Neuronal stem cell (in vitro differentiated cells): ENCODE results near the gene PKNOX2.
A peak's percentile ranks its signal among the peaks of the same experiment; 100 is the strongest.

Source experiments
- DNase-seq: peaks from one replicate; pipeline ENCODE4 v3.0.0-alpha.2; 2013; ENCODE audit warnings: low spot score
- H2AFZ ChIP-seq: one replicate; pipeline ENCODE4 v1.6.1; 2013; ENCODE audit warnings: mild to moderate bottlenecking, low read length, inconsistent platforms
- H2AK5ac ChIP-seq: 2 replicates; pipeline ENCODE4 v1.6.1; 2013; ENCODE audit warnings: low read depth, mild to moderate bottlenecking, inconsistent platforms, low read length, moderate library complexity, mixed read lengths
- H2BK120ac ChIP-seq: 2 replicates; pipeline ENCODE4 v1.6.1; 2013; ENCODE audit warnings: low read depth, mild to moderate bottlenecking, inconsistent platforms, low read length, moderate library complexity, mixed read lengths
- H2BK12ac ChIP-seq: one replicate; pipeline ENCODE4 v1.6.1; 2013; ENCODE audit warnings: low read length, inconsistent platforms
- H2BK15ac ChIP-seq: 2 replicates; pipeline ENCODE4 v1.6.1; 2013; ENCODE audit warnings: mild to moderate bottlenecking, low read length, inconsistent platforms, mixed read lengths
- H2BK5ac ChIP-seq: one replicate; pipeline ENCODE4 v1.6.1; 2013; ENCODE audit warnings: inconsistent platforms, mild to moderate bottlenecking, low read length, moderate library complexity
- H3K14ac ChIP-seq: one replicate; pipeline ENCODE4 v1.6.1; 2013; ENCODE audit warnings: low read length, inconsistent platforms
- H3K18ac ChIP-seq: 2 replicates; pipeline ENCODE4 v1.6.1; 2013; ENCODE audit warnings: low read length, inconsistent platforms
- H3K23ac ChIP-seq: 2 replicates; pipeline ENCODE4 v1.6.1; 2013; ENCODE audit warnings: low read depth, mild to moderate bottlenecking, mixed read lengths, low read length, inconsistent platforms; ENCODE audit not compliant: poor library complexity
- H3K27ac ChIP-seq: replicated peaks from 3 replicates; pipeline ENCODE4 v1.5.1; 2013; ENCODE audit warnings: low read length, inconsistent platforms
- H3K27me3 ChIP-seq, 3 experiments: 2 replicates each; pipeline ENCODE4 v1.6.1; 2013; ENCODE audit warnings: low read length in 3 of 3, mild to moderate bottlenecking in 2 of 3, inconsistent platforms in 1 of 3, low read depth in 1 of 3, mixed read lengths in 1 of 3, moderate library complexity in 1 of 3; ENCODE audit not compliant: control insufficient read depth in 3 of 3, insufficient read depth in 3 of 3
- H3K36me3 ChIP-seq, 2 donors: replicated peaks in 1 of 2; 2 replicates each; pipeline ENCODE4 v1.6.1; 2013; ENCODE audit warnings: low read length in 2 of 2; ENCODE audit not compliant: control insufficient read depth in 2 of 2, insufficient read depth in 2 of 2
- H3K4ac ChIP-seq: 2 replicates; pipeline ENCODE4 v1.6.1; 2013; ENCODE audit warnings: inconsistent platforms, mild to moderate bottlenecking, low read length, moderate library complexity
- H3K4me1 ChIP-seq, 2 donors: 1 replicate in 1 of 2; 2 replicates in 1 of 2; pipeline ENCODE4 v1.6.1; 2013; ENCODE audit warnings: low read length in 2 of 2, low read depth in 1 of 2; ENCODE audit not compliant: control insufficient read depth in 2 of 2, insufficient read depth in 1 of 2
- H3K4me2 ChIP-seq: one replicate; pipeline ENCODE4 v1.6.1; 2013; ENCODE audit warnings: mild to moderate bottlenecking, low read length, inconsistent platforms; ENCODE audit not compliant: insufficient read depth, poor library complexity, severe bottlenecking
- H3K4me3 ChIP-seq, 2 donors: 2 replicates each; pipeline ENCODE4 v1.5.1; 2013; ENCODE audit warnings: low read length in 2 of 2, mild to moderate bottlenecking in 2 of 2, inconsistent platforms in 1 of 2, moderate library complexity in 1 of 2
- H3K79me1 ChIP-seq: one replicate; pipeline ENCODE4 v1.6.1; 2013; ENCODE audit warnings: low read depth, mild to moderate bottlenecking, inconsistent platforms, low read length, moderate library complexity
- H3K9ac ChIP-seq: one replicate; pipeline ENCODE4 v1.6.1; 2013; ENCODE audit warnings: mild to moderate bottlenecking, low read depth, low read length, inconsistent platforms; ENCODE audit not compliant: poor library complexity
- H3K9me3 ChIP-seq, 2 donors: replicated peaks in 1 of 2; 2 replicates each; pipeline versions ENCODE3 to v1.6.1; 2013; ENCODE audit warnings: low read length in 2 of 2, mild to moderate bottlenecking in 2 of 2, inconsistent platforms in 1 of 2, low read depth in 1 of 2, mixed read lengths in 1 of 2, moderate library complexity in 1 of 2; ENCODE audit not compliant: control insufficient read depth in 2 of 2, insufficient read depth in 1 of 2
- H4K8ac ChIP-seq: one replicate; pipeline ENCODE4 v1.6.1; 2013; ENCODE audit warnings: low read depth, mild to moderate bottlenecking, inconsistent platforms, low read length, moderate library complexity
- H4K91ac ChIP-seq: one replicate; pipeline ENCODE4 v1.6.1; 2013; ENCODE audit warnings: low read length, low read depth, mild to moderate bottlenecking, inconsistent platforms; ENCODE audit not compliant: poor library complexity
- WGBS, 2 donors: extraction: QIAGEN DNeasy Blood & Tissue Kit; methylation state at CpG; one replicate each; pipeline ENCODE4 v1.1.7; 2013; ENCODE audit warnings: missing lambda C conversion rate in 2 of 2, mixed read lengths in 1 of 2; ENCODE audit not compliant: insufficient read length in 2 of 2, insufficient replicate concordance in 1 of 2; ENCODE audit errors: extremely low coverage in 2 of 2; 5-methylcytosine and 5-hydroxymethylcytosine counted together

The PKNOX2 gene

GRCh38 chr11:125132071-125132470, 32.5 kb upstream of the PKNOX2 start:
- H3K4ac ChIP-seq, result no peak overlapping the region
- H3K9me3 ChIP-seq, result no peaks in the 10 kb centered on the region
- no peak overlapping the region for H2BK12ac ChIP-seq
- no peaks in the 10 kb centered on the region for H3K79me1 ChIP-seq
- no peak overlapping the region for H4K91ac ChIP-seq
- no peak overlapping the region for H3K9ac ChIP-seq
- H2AK5ac ChIP-seq, result no peak overlapping the region
- no CpG with 5 or more reads among the region's 1 CpG for WGBS, 2 donors
- no peak for DNase-seq
- no peak overlapping the region for H3K27ac ChIP-seq
- H2AFZ ChIP-seq, result no peak overlapping the region
- no peak overlapping the region for H2BK15ac ChIP-seq
- no peak overlapping the region for H3K14ac ChIP-seq
- no peak overlapping the region for H3K4me2 ChIP-seq
- H4K8ac ChIP-seq, result no peak overlapping the region
- H2BK120ac ChIP-seq, result no peak overlapping the region
- no peak overlapping the region for H3K4me3 ChIP-seq
- peaks cover 2 to 5% of the 10 kb centered on the region in 2 donors for H3K4me1 ChIP-seq
- H3K23ac ChIP-seq, result no peak overlapping the region
- no peak overlapping the region for H2BK5ac ChIP-seq
- no peaks in the 10 kb centered on the region for H3K27me3 ChIP-seq
- no peaks in the 10 kb centered on the region for H3K36me3 ChIP-seq
- no peak overlapping the region for H3K18ac ChIP-seq

GRCh38 chr11:125132596-125132995, 32.0 kb upstream of the PKNOX2 start:
- no peak overlapping the region for H4K8ac ChIP-seq
- no CpG with 5 or more reads among the region's 7 CpGs for WGBS, 2 donors

GRCh38 chr11:125136001-125136400, 28.6 kb upstream of the PKNOX2 start:
- no peak for DNase-seq
- Histone ChIP-seq H3K23ac (no peak overlapping the region), H3K27ac (no peak overlapping the region), H2AK5ac (no peak overlapping the region), H2BK5ac (no peak overlapping the region), H3K27me3 (no peaks in the 10 kb centered on the region), H3K18ac (no peak overlapping the region), H3K14ac (no peak overlapping the region), H2BK15ac (no peak overlapping the region), H4K91ac (no peak overlapping the region), H2AFZ (no peak overlapping the region), H2BK12ac (no peak overlapping the region), H3K36me3 (no peaks in the 10 kb centered on the region), H2BK120ac (no peak overlapping the region), H3K9me3 (no peaks in the 10 kb centered on the region), H3K4me1 (peaks cover 19 to 37% of the 10 kb centered on the region in 2 donors), H3K79me1 (no peaks in the 10 kb centered on the region), H4K8ac (no peak overlapping the region), H3K9ac (no peak overlapping the region), H3K4ac (no peak overlapping the region), H3K4me2 (no peak overlapping the region), H3K4me3 (no peak overlapping the region)

More at GRCh38 chr11:125132596-125132995, 32.0 kb upstream of the PKNOX2 start:
- Histone ChIP-seq H2BK5ac (no peak overlapping the region), H3K4ac (no peak overlapping the region), H3K4me2 (no peak overlapping the region), H2AK5ac (no peak overlapping the region), H3K36me3 (no peaks in the 10 kb centered on the region), H3K27ac (no peak overlapping the region), H2BK120ac (no peak overlapping the region), H3K9ac (no peak overlapping the region), H3K14ac (no peak overlapping the region), H3K23ac (no peak overlapping the region), H3K79me1 (no peaks in the 10 kb centered on the region), H3K9me3 (no peaks in the 10 kb centered on the region), H2AFZ (peak overlapping the region; percentile 6), H3K27me3 (no peaks in the 10 kb centered on the region), H3K4me1 (peaks cover 4 to 7% of the 10 kb centered on the region in 2 donors), H4K91ac (no peak overlapping the region), H2BK12ac (no peak overlapping the region), H2BK15ac (no peak overlapping the region), H3K18ac (no peak overlapping the region), H3K4me3 (no peak overlapping the region)
- no peak for DNase-seq

GRCh38 chr11:125138966-125139365, 25.6 kb upstream of the PKNOX2 start:
- DNase-seq, result no peak

More at GRCh38 chr11:125138966-125139365, 25.6 kb upstream of the PKNOX2 start:
- H2AFZ ChIP-seq, result peak overlapping the region; percentile 80
- H2BK12ac ChIP-seq, result no peak overlapping the region
- no peak overlapping the region for H3K4me2 ChIP-seq
- H2AK5ac ChIP-seq, result peak overlapping the region; percentile 64
- no peaks in the 10 kb centered on the region for H3K36me3 ChIP-seq
- peak overlapping the region; percentile 49 for H2BK15ac ChIP-seq
- no peak overlapping the region for H3K14ac ChIP-seq
- H3K27ac ChIP-seq, result no peak overlapping the region
- no peaks in the 10 kb centered on the region for H3K79me1 ChIP-seq
- H3K4me1 ChIP-seq, result peaks cover 22 to 44% of the 10 kb centered on the region in 2 donors
- no peak overlapping the region for H2BK5ac ChIP-seq
- H3K4me3 ChIP-seq, result no peak overlapping the region
- no peak overlapping the region for H3K23ac ChIP-seq
- no peak overlapping the region for H4K8ac ChIP-seq
- no peak overlapping the region for H4K91ac ChIP-seq
- H3K9ac ChIP-seq, result no peak overlapping the region
- H2BK120ac ChIP-seq, result no peak overlapping the region
- H3K9me3 ChIP-seq, result no peaks in the 10 kb centered on the region
- H3K4ac ChIP-seq, result no peak overlapping the region
- H3K27me3 ChIP-seq, result no peaks in the 10 kb centered on the region
- H3K18ac ChIP-seq, result peak overlapping the region; percentile 45
- no CpG with 5 or more reads among the region's 8 CpGs for WGBS, 2 donors
